Esophagus (tissue), 2 donors: ENCODE results near the gene BRD1. TPM values are rescaled to one million over a fixed set of nuclear protein-coding genes. Genes with fewer than 3 reads are reported as not detected.

Source experiments
- H3K27ac ChIP-seq, 2 donors: one replicate each; pipeline ENCODE4 v1.5.1; 2013; ENCODE audit warnings: low read depth in 2 of 2, mild to moderate bottlenecking in 2 of 2, inconsistent platforms in 1 of 2, low read length in 1 of 2, moderate library complexity in 1 of 2
- H3K27me3 ChIP-seq, 2 donors: one replicate each; pipeline ENCODE4 v1.6.1; 2013; ENCODE audit warnings: low read length in 2 of 2, control low read depth in 1 of 2, mild to moderate bottlenecking in 1 of 2; ENCODE audit not compliant: insufficient read depth in 2 of 2, control insufficient read depth in 1 of 2
- H3K36me3 ChIP-seq, 2 donors: one replicate each; pipeline ENCODE4 v1.6.1; 2013; ENCODE audit warnings: low read length in 1 of 2; ENCODE audit not compliant: control insufficient read depth in 2 of 2, insufficient read depth in 2 of 2
- H3K4me1 ChIP-seq, 2 donors: one replicate each; pipeline ENCODE4 v1.6.1; 2013; ENCODE audit warnings: low read length in 1 of 2; ENCODE audit not compliant: control insufficient read depth in 2 of 2, insufficient read depth in 2 of 2
- H3K4me3 ChIP-seq, 2 donors: one replicate each; pipeline ENCODE4 v1.5.1; 2013; ENCODE audit warnings: low read length in 2 of 2, mild to moderate bottlenecking in 2 of 2, low read depth in 1 of 2, moderate library complexity in 1 of 2
- H3K9me3 ChIP-seq, 2 donors: one replicate each; pipeline ENCODE4 v1.6.1; 2013; ENCODE audit warnings: mild to moderate bottlenecking in 2 of 2, low read depth in 1 of 2, low read length in 1 of 2, moderate library complexity in 1 of 2; ENCODE audit not compliant: control insufficient read depth in 2 of 2, insufficient read depth in 1 of 2
- WGBS, 2 donors: extraction: QIAGEN DNeasy Blood & Tissue Kit; methylation state at CpG; one replicate each; pipeline ENCODE4 v1.1.7; 2013; 5-methylcytosine and 5-hydroxymethylcytosine counted together
- polyA plus RNA-seq, 2 donors: library from polyadenylated mRNA; stranded (reverse); fragments of 200-250 nt; gene quantifications; one replicate each; pipeline ENCODE4 v1.2.3, GENCODE V29; 2013
- donor health status: healthy with polysubstance abuse.
- donor health status: Bipolar disorder and iron deficiency.

Gene BRD1
- polyA plus RNA-seq, 2 donors, result 17.7 to 23.5 TPM

DNA sequence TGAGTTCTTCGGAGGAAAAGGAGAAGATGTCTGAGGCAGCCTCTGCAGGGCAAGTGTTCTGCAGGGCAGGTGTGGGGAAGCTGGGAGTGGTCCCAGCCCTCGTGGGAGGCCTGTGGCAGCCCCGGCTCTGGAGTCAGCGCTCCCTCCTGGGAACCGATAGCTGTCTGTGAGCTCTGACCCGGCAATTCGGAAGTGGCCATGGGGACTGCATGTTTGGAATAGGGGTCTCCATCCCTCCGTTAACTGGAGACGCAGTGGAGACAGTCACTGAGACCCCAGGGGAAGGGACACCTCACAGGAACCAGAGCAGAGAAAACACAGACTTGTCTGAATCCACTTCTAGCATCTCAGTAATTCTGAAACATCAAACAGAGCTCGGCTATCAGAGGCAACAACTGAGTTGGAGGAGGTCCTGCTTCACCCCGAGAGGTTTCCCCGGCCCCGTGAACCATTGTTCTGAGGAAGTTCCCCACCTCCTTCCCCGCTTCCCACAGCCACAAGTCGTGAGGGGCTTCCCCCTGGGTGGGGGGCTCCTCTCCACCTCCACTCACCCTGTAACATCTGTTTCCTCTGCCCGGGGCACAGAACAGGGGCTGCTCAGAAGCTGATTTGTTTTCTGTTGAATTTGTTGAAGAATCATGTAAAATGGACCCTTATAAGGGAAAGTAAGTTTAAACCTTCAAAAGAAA lies 99.6 kb downstream of the BRD1 start:
- no peaks in the 10 kb centered on the region for H3K4me1 ChIP-seq
- no peak overlapping the region for H3K4me3 ChIP-seq
- H3K27ac ChIP-seq, result no peak overlapping the region
- no peaks in the 10 kb centered on the region for H3K36me3 ChIP-seq
- H3K27me3 ChIP-seq, result peaks cover 0 to 5% of the 10 kb centered on the region in 2 donors
- WGBS, 2 donors, result 38 to 42% methylated on average over 16 of the region's 16 CpGs
- H3K9me3 ChIP-seq, result no peaks in the 10 kb centered on the region

DNA sequence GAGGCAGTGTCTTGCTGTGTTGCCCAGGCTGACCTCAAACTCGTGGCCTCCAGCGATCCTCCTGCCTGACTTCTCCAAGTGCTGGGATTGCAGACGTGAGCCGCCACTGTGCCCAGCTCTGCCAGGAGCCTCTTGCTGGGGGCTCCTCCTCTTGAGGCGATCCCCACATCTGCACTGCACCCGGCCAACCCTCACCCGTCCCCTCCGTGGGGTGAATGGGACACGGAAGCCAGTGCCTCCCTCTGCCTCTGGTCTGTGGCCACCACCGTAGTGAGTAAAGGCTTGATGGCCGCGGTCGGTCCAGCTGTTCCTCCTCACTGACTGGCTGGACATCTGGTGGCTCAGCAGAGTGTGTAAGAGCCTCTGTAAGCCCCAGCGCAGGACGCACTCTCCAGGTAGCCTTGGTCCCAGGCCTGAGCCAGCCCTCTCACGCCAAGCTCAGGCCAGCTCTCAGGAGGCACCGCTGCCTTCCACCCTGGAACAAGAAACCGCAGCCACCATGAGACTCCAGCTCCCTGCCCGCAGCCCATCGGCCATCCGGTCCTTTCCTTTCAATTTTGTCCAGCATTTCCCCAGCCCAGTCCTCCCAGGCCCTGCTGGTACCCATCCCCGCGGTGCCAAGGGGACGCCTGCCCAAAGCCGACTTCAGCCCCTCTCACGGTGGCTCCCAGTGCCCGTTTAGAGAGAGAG lies 100.3 kb downstream of the BRD1 start:
- Histone ChIP-seq H3K9me3 (no peaks in the 10 kb centered on the region), H3K4me1 (no peaks in the 10 kb centered on the region), H3K27ac (no peak overlapping the region), H3K36me3 (no peaks in the 10 kb centered on the region), H3K27me3 (peaks cover 0 to 5% of the 10 kb centered on the region in 2 donors), H3K4me3 (no peak overlapping the region)
- 75 to 78% methylated on average over 27 of the region's 27 CpGs for WGBS, 2 donors

DNA sequence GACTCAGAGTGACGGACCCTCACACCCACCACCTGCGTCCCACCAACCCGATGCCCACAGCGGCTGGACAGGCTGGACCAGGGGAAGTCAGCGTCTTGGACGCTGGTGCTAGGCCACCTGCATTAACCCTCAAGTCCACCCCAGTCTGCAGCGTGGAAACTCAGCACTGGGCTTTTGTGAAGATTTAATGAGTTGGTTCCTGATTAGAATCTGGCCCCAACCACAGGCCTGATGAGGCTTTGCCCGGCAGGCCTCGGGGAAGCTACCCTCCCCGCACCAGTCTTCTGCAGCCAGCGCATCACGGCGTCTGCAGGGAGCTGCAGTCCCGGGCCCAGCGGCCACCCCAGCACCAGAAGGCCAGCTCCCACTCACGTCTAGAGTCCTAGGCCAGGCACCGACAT lies 101.0 kb downstream of the BRD1 start:
- Histone ChIP-seq H3K4me3 (no peak overlapping the region), H3K27ac (no peak overlapping the region), H3K36me3 (no peaks in the 10 kb centered on the region), H3K27me3 (peaks cover 0 to 5% of the 10 kb centered on the region in 2 donors), H3K9me3 (no peaks in the 10 kb centered on the region), H3K4me1 (no peaks in the 10 kb centered on the region)
- WGBS, 2 donors, result 73 to 74% methylated on average over 17 of the region's 17 CpGs

DNA sequence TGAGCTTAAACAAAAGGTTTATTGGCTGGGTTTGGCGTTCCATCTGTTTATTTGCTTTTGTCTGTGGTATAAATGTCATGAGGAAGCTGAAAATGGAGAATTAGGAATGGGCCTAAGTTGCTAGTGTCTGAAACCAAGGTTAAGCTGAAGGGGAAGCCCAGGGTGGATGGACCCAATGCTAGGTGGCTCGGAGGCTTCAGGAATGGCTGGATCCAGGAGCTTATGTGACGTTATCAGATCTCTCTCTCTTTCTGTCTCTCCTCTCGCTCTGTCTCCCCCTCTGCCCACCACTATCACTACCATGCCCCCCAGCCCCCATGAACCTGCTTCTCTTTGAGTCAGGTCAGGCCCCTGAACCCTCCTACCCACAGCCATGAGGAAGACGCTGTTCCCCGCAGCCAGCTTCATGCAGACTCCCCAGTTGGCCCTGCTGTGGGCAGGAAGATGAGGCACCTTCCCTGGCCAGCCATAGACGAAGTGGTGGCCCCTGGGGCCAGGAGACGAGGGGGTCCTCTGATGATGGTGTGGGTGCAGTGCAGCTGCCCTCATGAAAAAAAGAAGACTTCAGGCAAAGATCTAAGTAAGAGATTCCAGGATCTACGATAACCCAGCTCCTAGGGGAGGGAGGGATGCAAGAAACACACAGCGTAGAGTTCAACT lies 101.5 kb downstream of the BRD1 start:
- H3K4me3 ChIP-seq, result no peak overlapping the region
- 78 to 81% methylated on average over 10 of the region's 10 CpGs for whole genome bisulfite sequencing, 2 donors

DNA sequence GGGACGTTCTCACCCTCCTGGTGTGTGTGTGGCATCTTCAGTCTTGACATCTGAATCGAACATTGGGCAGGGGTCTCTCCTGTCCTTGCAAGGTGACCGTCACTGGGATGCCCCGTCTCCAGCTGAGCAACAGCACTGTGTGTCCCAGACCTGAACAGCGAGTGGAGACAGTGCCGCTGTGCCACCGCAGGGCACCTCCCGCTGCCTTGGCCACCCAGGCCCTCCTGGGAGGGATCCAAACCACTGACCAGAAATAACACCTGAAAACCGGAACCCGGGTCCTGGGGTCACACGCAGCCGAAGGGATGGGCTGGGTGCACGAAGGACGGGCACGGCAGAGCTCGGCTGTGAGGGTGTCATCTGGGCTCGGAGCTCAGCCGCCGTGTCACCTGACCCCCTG lies 102.2 kb downstream of the BRD1 start:
- no peak overlapping the region for H3K4me3 ChIP-seq
- H3K4me1 ChIP-seq, result no peaks in the 10 kb centered on the region
- no peaks in the 10 kb centered on the region for H3K9me3 ChIP-seq
- WGBS, 2 donors, result 80 to 85% methylated on average over 19 of the region's 19 CpGs
- no peak overlapping the region for H3K27ac ChIP-seq
- peaks cover 0 to 5% of the 10 kb centered on the region in 2 donors for H3K27me3 ChIP-seq
- H3K36me3 ChIP-seq, result no peaks in the 10 kb centered on the region

More for the DNA sequence above, 101.5 kb downstream of the BRD1 start:
- Histone ChIP-seq H3K36me3 (no peaks in the 10 kb centered on the region), H3K27ac (no peak overlapping the region), H3K4me1 (no peaks in the 10 kb centered on the region), H3K9me3 (no peaks in the 10 kb centered on the region), H3K27me3 (peaks cover 0 to 5% of the 10 kb centered on the region in 2 donors)

DNA sequence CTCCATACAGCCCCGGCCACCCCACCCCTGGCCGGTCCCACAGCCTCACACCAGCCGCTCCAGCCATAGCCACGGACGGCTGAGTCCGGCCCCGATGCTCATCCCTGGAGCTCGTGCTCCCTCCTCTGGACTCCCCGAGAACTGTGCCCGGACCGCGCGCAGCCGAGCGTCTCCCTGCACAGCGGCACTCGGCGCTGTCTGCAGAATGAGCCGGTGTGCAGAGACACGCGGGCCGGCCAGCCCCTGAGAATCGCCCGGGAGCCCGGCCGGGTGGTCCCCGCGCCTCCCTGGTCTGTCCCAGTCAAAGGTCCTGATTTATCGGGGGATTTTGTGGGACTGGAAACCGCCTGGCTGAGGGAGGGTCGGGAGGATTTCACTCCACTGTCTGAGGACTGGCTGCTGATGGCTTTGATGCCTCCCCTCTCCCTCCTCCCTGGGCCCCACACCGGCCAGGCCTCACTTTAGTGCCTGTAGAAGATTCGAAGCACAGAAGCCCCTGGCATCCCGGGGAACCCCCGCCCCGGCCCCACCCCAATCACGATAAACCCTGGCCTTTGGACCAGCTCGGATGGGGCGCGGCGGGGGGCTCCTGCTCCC lies 102.7 kb downstream of the BRD1 start:
- no peaks in the 10 kb centered on the region for H3K9me3 ChIP-seq
- no peak overlapping the region for H3K27ac ChIP-seq
- 17 to 18% methylated on average over 40 to 41 of the region's 41 CpGs for WGBS, 2 donors
- H3K4me3 ChIP-seq, result peak overlapping the region in 1 of 2 donors; percentile 0
- no peaks in the 10 kb centered on the region for H3K4me1 ChIP-seq
- peaks cover 0 to 5% of the 10 kb centered on the region in 2 donors for H3K27me3 ChIP-seq
- no peaks in the 10 kb centered on the region for H3K36me3 ChIP-seq

DNA sequence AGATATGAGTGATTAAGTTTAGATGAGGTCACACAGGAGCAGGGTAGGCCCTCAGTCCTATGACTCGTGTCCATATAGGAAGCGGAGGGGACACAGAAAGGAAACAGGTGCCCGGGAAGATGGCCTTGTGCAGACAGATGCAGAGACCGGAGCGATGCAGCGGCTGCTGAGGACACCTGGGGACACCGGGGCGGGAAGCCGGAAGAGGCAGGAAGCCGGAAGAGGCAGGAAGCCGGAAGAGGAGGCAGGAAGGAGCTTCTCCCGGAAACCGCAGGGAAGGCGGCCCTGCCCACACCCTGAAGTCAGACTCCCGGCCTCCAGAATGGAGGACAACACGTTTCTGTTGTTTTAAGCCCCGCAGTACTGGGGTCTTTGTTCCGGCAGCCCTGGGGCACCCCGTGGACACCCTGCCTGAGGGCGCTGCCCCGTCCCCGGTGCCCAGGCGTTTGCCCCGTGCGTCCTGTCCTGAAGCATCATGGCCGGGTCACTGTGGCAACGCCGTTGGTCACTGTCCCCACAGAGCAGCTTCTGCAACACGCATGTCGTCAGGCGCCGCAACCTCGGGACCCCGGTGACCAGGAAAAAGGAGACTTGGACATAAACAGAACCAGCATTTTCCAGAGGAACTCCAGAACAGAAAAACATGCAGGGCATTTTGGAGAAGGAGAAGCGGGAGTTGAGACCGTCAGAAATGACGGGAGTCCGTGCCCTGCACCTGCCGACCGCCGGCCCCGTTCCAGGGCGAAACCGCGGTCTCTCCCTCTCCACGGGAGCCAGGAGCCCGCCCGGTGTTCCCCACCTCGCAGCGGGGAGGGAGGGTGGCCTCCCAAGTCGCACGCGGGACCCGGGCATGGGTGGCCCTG lies 103.4 kb downstream of the BRD1 start:
- Histone ChIP-seq H3K4me3 (peak overlapping the region; percentile 0 to 10), H3K27me3 (peaks cover 0 to 5% of the 10 kb centered on the region in 2 donors), H3K36me3 (no peaks in the 10 kb centered on the region), H3K9me3 (no peaks in the 10 kb centered on the region), H3K4me1 (no peaks in the 10 kb centered on the region), H3K27ac (no peak overlapping the region)
- WGBS, 2 donors, result 32 to 43% methylated on average over 48 to 54 of the region's 54 CpGs

DNA sequence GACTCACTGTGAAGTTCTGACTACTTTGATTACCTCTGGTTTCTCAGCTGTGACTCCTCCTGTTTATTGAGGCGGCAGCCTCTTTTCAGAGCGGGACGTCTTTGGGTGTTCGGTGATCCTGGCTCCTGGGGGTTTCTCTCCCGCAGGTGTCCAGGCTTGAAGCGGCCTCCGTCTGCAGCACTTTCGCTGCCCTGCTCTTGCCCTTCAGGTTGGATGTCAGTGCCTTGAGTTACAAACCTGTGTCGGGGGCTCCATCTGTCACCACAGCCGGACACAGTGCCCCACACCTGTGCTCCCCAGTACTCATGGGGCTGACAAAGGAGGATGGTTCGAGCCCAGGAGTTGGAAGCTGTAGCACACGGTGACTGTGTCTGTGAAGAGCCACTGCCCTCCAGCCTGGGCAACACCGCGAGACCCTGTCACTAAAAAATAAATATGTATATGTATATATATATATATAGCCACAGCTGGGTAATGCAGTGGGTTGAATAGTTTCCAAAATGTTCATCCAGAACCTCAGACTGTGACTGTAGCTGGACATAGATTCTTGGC lies 104.1 kb downstream of the BRD1 start:
- WGBS, 2 donors, result 86% methylated on average over 14 of the region's 14 CpGs
- Histone ChIP-seq H3K4me3 (no peak overlapping the region), H3K27me3 (peaks cover 0 to 5% of the 10 kb centered on the region in 2 donors)

More for the DNA sequence above, 104.1 kb downstream of the BRD1 start:
- no peaks in the 10 kb centered on the region for H3K36me3 ChIP-seq
- no peak overlapping the region for H3K27ac ChIP-seq
- H3K9me3 ChIP-seq, result no peaks in the 10 kb centered on the region
- H3K4me1 ChIP-seq, result no peaks in the 10 kb centered on the region
